Body of pancreas (tissue), 4 donors: ENCODE results near the gene MNT. TPM values are rescaled to one million over a fixed set of nuclear protein-coding genes. Genes with fewer than 3 reads are reported as not detected.
"Not testable (repeated sequence)": the region's sequence is repeated elsewhere in the genome, so short reads cannot be mapped to it uniquely, and the experiment has no call there.

Source experiments
- ATAC-seq: fragments of 150-250 bp; one replicate; pipeline ENCODE4 v1.9.1; 2016
- DNase-seq, 4 donors: peaks; one replicate each; pipeline ENCODE4 v3.0.0-alpha.2; 2019
- H3K27ac ChIP-seq, 4 donors: fragments of 200-600 bp; sonication (generic); 1 replicate in 3 of 4; 2 replicates in 1 of 4; pipeline versions ENCODE4 v1.5.1 to v1.6.1; 2016 to 2019; ENCODE audit warnings: mild to moderate bottlenecking in 1 of 4, mixed read lengths in 1 of 4, moderate library complexity in 1 of 4
- H3K27me3 ChIP-seq, 2 donors: fragments of 200-600 bp; sonication (generic); one replicate each; pipeline ENCODE4 v1.6.0; 2016; ENCODE audit warnings: mild to moderate bottlenecking in 1 of 2
- H3K36me3 ChIP-seq, 2 donors: fragments of 200-600 bp; sonication (generic); replicated peaks in 1 of 2; 2 replicates each; pipeline ENCODE4 v1.5.1; 2016; ENCODE audit warnings: low read depth in 2 of 2; ENCODE audit not compliant: insufficient read depth in 1 of 2
- H3K4me1 ChIP-seq: fragments of 200-600 bp; sonication (generic); one replicate; pipeline ENCODE4 v1.6.0; 2016
- H3K4me3 ChIP-seq, 2 donors: fragments of 200-600 bp; sonication (generic); 1 replicate in 1 of 2; 2 replicates in 1 of 2; pipeline ENCODE4 v1.5.1; 2016 to 2019
- H3K9me3 ChIP-seq, 3 donors: fragments of 200-600 bp; sonication (generic); 1 replicate in 2 of 3; 2 replicates in 1 of 3; pipeline ENCODE4 v1.5.1; 2016
- POLR2A ChIP-seq, 3 donors: fragments of 450-650 bp; IDR thresholded peaks; one replicate each; pipeline ENCODE4 v1.6.1; 2016; ENCODE audit warnings: antibody characterized with exemption in 3 of 3, mild to moderate bottlenecking in 2 of 3
- WGBS, 2 donors: methylation state at CpG; one replicate each; pipeline ENCODE4 v1.1.5; 2017; 5-methylcytosine and 5-hydroxymethylcytosine counted together
- intact Hi-C: fragments of 100-400 bp; cut with DNase I; formaldehyde crosslinking; loops from one replicate; pipeline ENCODE4 v1.15.1; 2023
- total RNA-seq, 2 donors: library from RNA; depleted of rRNA; stranded (reverse); fragments of >200 nt; gene quantifications; one replicate each; pipeline ENCODE4 v1.1.0, GENCODE V29; 2016
- TF ChIP-seq, protein P1 (sequence below), 7 experiments: fragments of 450-650 bp in 4 of 7; fragments of 200-600 bp in 3 of 7; sonication (generic) in 3 of 7; IDR thresholded peaks; one replicate each; pipeline ENCODE4 v1.5.1; 2016 to 2019; ENCODE audit warnings: antibody characterized with exemption in 7 of 7

MNT gene
- total RNA-seq, 2 donors from 2014 or later, result 5.4 to 12.2 TPM

GRCh38 chr17:2444382-2444781, 43.5 kb upstream of the MNT start:
- Histone ChIP-seq H3K27me3 (no peaks in the 10 kb centered on the region), H3K27ac (no peak overlapping the region), H3K4me3 (no peak overlapping the region), H3K9me3 (no peaks in the 10 kb centered on the region), H3K36me3 (peaks cover 0 to 3% of the 10 kb centered on the region in 2 donors), H3K4me1 (peaks cover 3% of the 10 kb centered on the region)
- TF ChIP-seq POLR2A (IDR thresholded peaks at IDR 0.05), result no peak
- TF ChIP-seq, protein P1, sequence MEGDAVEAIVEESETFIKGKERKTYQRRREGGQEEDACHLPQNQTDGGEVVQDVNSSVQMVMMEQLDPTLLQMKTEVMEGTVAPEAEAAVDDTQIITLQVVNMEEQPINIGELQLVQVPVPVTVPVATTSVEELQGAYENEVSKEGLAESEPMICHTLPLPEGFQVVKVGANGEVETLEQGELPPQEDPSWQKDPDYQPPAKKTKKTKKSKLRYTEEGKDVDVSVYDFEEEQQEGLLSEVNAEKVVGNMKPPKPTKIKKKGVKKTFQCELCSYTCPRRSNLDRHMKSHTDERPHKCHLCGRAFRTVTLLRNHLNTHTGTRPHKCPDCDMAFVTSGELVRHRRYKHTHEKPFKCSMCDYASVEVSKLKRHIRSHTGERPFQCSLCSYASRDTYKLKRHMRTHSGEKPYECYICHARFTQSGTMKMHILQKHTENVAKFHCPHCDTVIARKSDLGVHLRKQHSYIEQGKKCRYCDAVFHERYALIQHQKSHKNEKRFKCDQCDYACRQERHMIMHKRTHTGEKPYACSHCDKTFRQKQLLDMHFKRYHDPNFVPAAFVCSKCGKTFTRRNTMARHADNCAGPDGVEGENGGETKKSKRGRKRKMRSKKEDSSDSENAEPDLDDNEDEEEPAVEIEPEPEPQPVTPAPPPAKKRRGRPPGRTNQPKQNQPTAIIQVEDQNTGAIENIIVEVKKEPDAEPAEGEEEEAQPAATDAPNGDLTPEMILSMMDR (IDR thresholded peaks at IDR 0.05), result no peak
- DNase-seq, result no peak
- ATAC-seq, result no peak
- intact Hi-C loops, result no loop called here
- 96 to 98% methylated on average over 7 to 8 of the region's 8 CpGs for WGBS, 2 donors

- Histone ChIP-seq H3K4me3 (no peak overlapping the region), H3K27me3 (no peaks in the 10 kb centered on the region), H3K27ac (no peak overlapping the region), H3K4me1 (peaks cover under 1% of the 10 kb centered on the region), H3K9me3 (no peaks in the 10 kb centered on the region), H3K36me3 (peaks cover 0 to 6% of the 10 kb centered on the region in 2 donors)
- no peak for ATAC-seq
- DNase-seq, result no peak
- intact Hi-C loops, result no loop called here
- TF ChIP-seq POLR2A (IDR thresholded peaks at IDR 0.05), result no peak
- TF ChIP-seq, protein P1 (IDR thresholded peaks at IDR 0.05), result no peak
- WGBS, 2 donors, result 21 to 24% methylated on average over 3 of the region's 3 CpGs
These were observed 41.3 kb upstream of the MNT start for GRCh38 chr17:2442166-2442565.

GRCh38 chr17:2440930-2441329, 40.1 kb upstream of the MNT start:
- WGBS, 2 donors, result 92 to 94% methylated on average over 4 of the region's 4 CpGs
- H3K36me3 ChIP-seq, result peaks cover 0 to 6% of the 10 kb centered on the region in 2 donors
- H3K9me3 ChIP-seq, result no peaks in the 10 kb centered on the region
- intact Hi-C loops, result no loop called here
- no peak for TF ChIP-seq POLR2A (IDR thresholded peaks at IDR 0.05)
- TF ChIP-seq, protein P1 (IDR thresholded peaks at IDR 0.05), result no peak
- no peak overlapping the region for H3K4me3 ChIP-seq
- ATAC-seq (no peak), DNase-seq (no peak)
- H3K27ac ChIP-seq, result no peak overlapping the region
- no peaks in the 10 kb centered on the region for H3K27me3 ChIP-seq
- peaks cover 13% of the 10 kb centered on the region for H3K4me1 ChIP-seq

DNA sequence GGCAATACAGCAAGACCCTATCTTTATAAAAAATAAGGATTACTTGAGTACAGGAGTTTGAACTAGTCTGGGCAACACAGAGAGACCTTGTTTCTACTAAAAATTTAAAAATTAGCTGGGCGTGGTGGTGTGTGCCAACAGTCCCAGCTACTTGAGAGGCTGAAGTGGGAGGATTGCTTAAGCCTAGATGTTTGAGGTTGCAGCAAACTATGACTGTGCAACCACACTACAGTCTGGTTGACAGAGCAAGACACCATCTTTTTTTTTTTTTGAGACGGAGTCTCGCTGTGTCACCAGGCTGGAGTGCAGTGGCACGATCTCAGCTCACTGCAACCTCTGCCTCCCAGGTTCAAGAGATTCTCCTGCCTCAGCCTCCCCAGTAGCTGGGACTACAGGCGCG, 39.1 kb upstream of the MNT start:
- H3K27me3 ChIP-seq, H3K36me3 ChIP-seq, intact Hi-C loops, H3K4me3 ChIP-seq, H3K9me3 ChIP-seq, ATAC-seq, DNase-seq: not testable (repeated sequence)
- WGBS, 2 donors, result 82 to 100% methylated on average over 6 of the region's 6 CpGs
- H3K27ac ChIP-seq, result peak overlapping the region in 1 of 4 donors; percentile 28
- H3K4me1 ChIP-seq, result peaks cover 21% of the 10 kb centered on the region

DNA sequence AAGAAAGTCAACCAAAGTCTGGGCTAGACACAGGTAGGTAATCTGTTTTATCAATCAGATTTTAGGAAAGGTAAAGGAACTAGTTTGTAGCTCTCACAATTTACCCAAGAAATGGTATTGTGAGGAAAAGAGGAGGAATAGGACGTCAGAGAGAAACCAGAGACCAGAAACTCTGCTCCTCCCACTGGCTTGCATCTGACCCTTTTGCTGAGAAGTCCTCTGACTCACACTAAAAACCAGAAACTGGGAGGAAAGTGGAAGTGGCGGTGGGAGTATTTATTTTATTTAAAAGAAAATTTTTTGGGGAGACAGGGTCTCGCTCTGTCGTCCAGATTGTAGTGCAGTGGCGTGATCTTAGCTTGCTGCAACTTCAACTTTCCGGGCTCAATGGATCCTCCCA, 38.0 kb upstream of the MNT start:
- no peaks in the 10 kb centered on the region for H3K9me3 ChIP-seq
- TF ChIP-seq POLR2A (IDR thresholded peaks at IDR 0.05), result no peak
- TF ChIP-seq, protein P1 (IDR thresholded peaks at IDR 0.05), result no peak
- peak overlapping the region in 1 of 4 donors; percentile 2 for H3K27ac ChIP-seq
- H3K4me1 ChIP-seq, result peaks cover 21% of the 10 kb centered on the region
- H3K36me3 ChIP-seq, result peaks cover 0 to 6% of the 10 kb centered on the region in 2 donors
- H3K27me3 ChIP-seq, result no peaks in the 10 kb centered on the region
- intact Hi-C loops, result no loop called here
- ATAC-seq, result no peak
- H3K4me3 ChIP-seq, result no peak overlapping the region
- no peak for DNase-seq
- 80 to 94% methylated on average over 6 of the region's 6 CpGs for WGBS, 2 donors
